GM12878 (cell line): Measurements from ENCODE around the gene PHF21B. TPM values are rescaled to one million over a fixed set of nuclear protein-coding genes. Genes with fewer than 3 reads are reported as not detected.

Experiments used
- ATAC-seq: fragments of 200-7000 bp; cut with Tn5 transposase; 3 replicates; pipeline ENCODE4 v1.9.1; 2020; ENCODE audit warnings: mild to moderate bottlenecking, moderate library complexity
- BruUV-seq: library from RNA; stranded (reverse); fragments of 400-500 nt; replicated peaks from 2 replicates; lab custom pipeline; 2021; lab: Mats Ljungman, UMichigan
- CTCF ChIA-PET: fragments of 300-600 bp; sonication (Branson Sonifier 250); formaldehyde crosslinking; extraction: SDS; loops from one replicate; lab custom pipeline; 2021; ENCODE audit warnings: inconsistent platforms; lab: Yijun Ruan, JAX
- POLR2A ChIA-PET: fragments of 350-600 bp; formaldehyde crosslinking; extraction: SDS; loops from one replicate; lab custom pipeline; 2021; ENCODE audit warnings: inconsistent platforms; lab: Charles Lee
- RAD21 ChIA-PET: fragments of 300-600 bp; sonication (Branson Sonifier 250); formaldehyde crosslinking; loops from one replicate; lab custom pipeline; 2023; ENCODE audit warnings: antibody characterized with exemption; ENCODE audit not compliant: unreplicated experiment; lab: Charles Lee
- SMC1A ChIA-PET: fragments of 300-600 bp; sonication (Branson Sonifier 250); formaldehyde crosslinking; loops from one replicate; lab custom pipeline; 2023; ENCODE audit not compliant: unreplicated experiment, uncharacterized antibody; lab: Charles Lee
- DNase-seq: peaks from one replicate; pipeline ENCODE4 v3.0.0-alpha.2; 2011; ENCODE audit warnings: low read depth, low spot score
- FAIRE-seq: peaks from 3 replicates; lab custom pipeline; 2011; peaks lifted over from hg19 to GRCh38; lab: Jason Lieb, UNC
- H2AFZ ChIP-seq: 2 replicates; pipeline ENCODE4 v1.6.0; 2011; ENCODE audit warnings: low read depth, low read length, control low read depth; ENCODE audit not compliant: control insufficient read depth
- H3K27ac ChIP-seq: 2 replicates; pipeline ENCODE4 v1.5.1; 2011; ENCODE audit warnings: control low read depth; ENCODE audit not compliant: control insufficient read depth, insufficient read depth
- H3K27me3 ChIP-seq, 2 experiments: replicated peaks in 1 of 2; 2 replicates each; pipeline versions ENCODE4 v1.6.0 to v1.6.1; 2011; ENCODE audit warnings: low read length in 1 of 2; ENCODE audit not compliant: control insufficient read depth in 2 of 2, insufficient read depth in 2 of 2
- H3K36me3 ChIP-seq, 2 experiments: 2 replicates each; pipeline ENCODE4 v1.5.1; 2011; ENCODE audit warnings: low read length in 1 of 2; ENCODE audit not compliant: control insufficient read depth in 2 of 2, insufficient read depth in 2 of 2
- H3K4me1 ChIP-seq: 2 replicates; pipeline ENCODE4 v1.6.1; 2011; ENCODE audit warnings: mild to moderate bottlenecking, low read length, moderate library complexity, mixed read lengths; ENCODE audit not compliant: control insufficient read depth, insufficient read depth
- H3K4me2 ChIP-seq: 2 replicates; pipeline ENCODE4 v1.6.0; 2011; ENCODE audit warnings: control low read depth; ENCODE audit not compliant: control insufficient read depth, insufficient read depth
- H3K4me3 ChIP-seq: fragments of 200-600 bp; sonication (generic); 2 replicates; pipeline ENCODE4 v1.5.1; 2016
- H3K79me2 ChIP-seq: 2 replicates; pipeline ENCODE4 v1.6.0; 2011; ENCODE audit warnings: low read length; ENCODE audit not compliant: control insufficient read depth, insufficient read depth
- H3K9ac ChIP-seq: 2 replicates; pipeline ENCODE4 v1.8.0; 2011; ENCODE audit warnings: low read length, control low read depth, mixed read lengths; ENCODE audit not compliant: control insufficient read depth, insufficient read depth
- H3K9me3 ChIP-seq: replicated peaks from 3 replicates; pipeline ENCODE4 v1.5.1; 2011; ENCODE audit warnings: mild to moderate bottlenecking, low read length; ENCODE audit not compliant: control insufficient read depth, insufficient read depth
- H4K20me1 ChIP-seq: 2 replicates; pipeline ENCODE4 v1.6.0; 2011; ENCODE audit not compliant: control insufficient read depth, insufficient read depth
- BRCA1 ChIP-seq: IDR thresholded peaks from 2 replicates; pipeline ENCODE4 v1.6.1; 2011; ENCODE audit warnings: low read depth, low read length, improper control_type of control experiment
- FOXM1 ChIP-seq: IDR thresholded peaks from 2 replicates; pipeline ENCODE4 v1.6.1; 2012; ENCODE audit warnings: low read depth, mild to moderate bottlenecking, inconsistent platforms, low read length, moderate library complexity
- HDAC6 ChIP-seq: fragments of 200-600 bp; sonication (generic); IDR thresholded peaks from one replicate; pipeline ENCODE4 v1.8.0; 2017; ENCODE audit warnings: antibody characterized with exemption; ENCODE audit not compliant: unreplicated experiment
- MTA3 ChIP-seq: IDR thresholded peaks from 2 replicates; pipeline ENCODE4 v1.6.1; 2012; ENCODE audit warnings: low read length, inconsistent platforms, borderline replicate concordance
- NFYA ChIP-seq: IDR thresholded peaks from 2 replicates; pipeline ENCODE4 v1.6.1; 2011; ENCODE audit warnings: low read depth, mild to moderate bottlenecking, low read length, improper control_type of control experiment, borderline replicate concordance
- NR2C1 ChIP-seq: fragments of 450-650 bp; IDR thresholded peaks from 2 replicates; pipeline ENCODE4 v1.6.1; 2017; ENCODE audit warnings: antibody characterized with exemption, mild to moderate bottlenecking, moderate library complexity
- PAX8 ChIP-seq: fragments of 450-650 bp; IDR thresholded peaks from 2 replicates; pipeline ENCODE4 v1.6.1; 2017; ENCODE audit warnings: mild to moderate bottlenecking, moderate library complexity
- SPI1 ChIP-seq: IDR thresholded peaks from 2 replicates; pipeline ENCODE4 v1.6.1; 2011; ENCODE audit warnings: low read depth, mild to moderate bottlenecking, low read length, moderate library complexity, borderline replicate concordance; ENCODE audit not compliant: insufficient read depth
- SRF ChIP-seq, 2 experiments: IDR thresholded peaks; 2 replicates each; pipeline ENCODE4 v1.6.1; 2011; ENCODE audit warnings: low read depth in 2 of 2, low read length in 2 of 2, mild to moderate bottlenecking in 1 of 2, moderate library complexity in 1 of 2
- ZNF217 ChIP-seq: fragments of 450-650 bp; IDR thresholded peaks from 2 replicates; pipeline ENCODE4 v1.6.1; 2017; ENCODE audit warnings: antibody characterized with exemption, mild to moderate bottlenecking
- ZNF274 ChIP-seq: IDR thresholded peaks from one replicate; pipeline ENCODE4 v1.8.0; 2011; ENCODE audit not compliant: insufficient read length, insufficient read depth
- WGBS: methylation state at CpG from one replicate; pipeline ENCODE4 v1.1.6; 2016; ENCODE audit warnings: low lambda C conversion rate; ENCODE audit not compliant: insufficient replicate concordance, insufficient coverage; ENCODE audit errors: missing lambda C conversion rate; 5-methylcytosine and 5-hydroxymethylcytosine counted together
- in situ Hi-C: fragments of 300-500 bp; cut with MboI; formaldehyde crosslinking; loops from 9 replicates; pipeline ENCODE4 v1.14.3; 2018; ENCODE audit warnings: mixed read lengths
- intact Hi-C: fragments of 100-400 bp; cut with micrococcal nuclease; formaldehyde crosslinking; loops from one replicate; pipeline ENCODE4 v1.14.2; 2022; ENCODE audit not compliant: unreplicated experiment
- polyA plus RNA-seq, 11 experiments: library from polyadenylated mRNA; depleted of rRNA in 4 of 11; unstranded in 6 of 11; stranded (reverse) in 5 of 11; fragments of >200 nt; fragmentation: Nextera tagmentation in 4 of 11; fragmentation: Illumina TruSeq in 1 of 11; extraction: Ambion mirVana in 4 of 11; extraction: Trizol in 1 of 11; gene quantifications; 1 replicate in 1 of 11; 2 replicates in 10 of 11; pipeline versions ENCODE4 v1.2.1 to v1.2.3, GENCODE V29; 2011 to 2016; ENCODE audit warnings: inconsistent platforms in 2 of 11, missing spikeins in 2 of 11, low read depth in 1 of 11
- total RNA-seq, 4 experiments: library from RNA; depleted of rRNA in 3 of 4; stranded (reverse); fragments of >200 nt in 3 of 4; fragmentation: Illumina TruSeq in 1 of 4; extraction: Trizol in 1 of 4; gene quantifications; 2 replicates each; pipeline versions ENCODE4 v1.2.1 to v1.2.3, GENCODE V29; 2013 to 2021
- TF ChIP-seq, protein P1 (sequence below): IDR thresholded peaks from 2 replicates; pipeline ENCODE4 v1.6.1; 2012; ENCODE audit warnings: low read depth, low read length, improper control_type of control experiment
- TF ChIP-seq, protein P2 (sequence below): fragments of 450-650 bp; IDR thresholded peaks from 2 replicates; pipeline ENCODE4 v1.6.1; 2017; ENCODE audit warnings: mild to moderate bottlenecking, moderate library complexity
- TF ChIP-seq, protein P3 (sequence below): fragments of 450-650 bp; IDR thresholded peaks from 2 replicates; pipeline ENCODE4 v1.6.1; 2017; ENCODE audit warnings: mild to moderate bottlenecking

The PHF21B gene
- total and polyA plus RNA-seq, 10 of the 15 experiments (the other 5 are each of a cell fraction or from before 2014, with no cell fraction given), result 0.03 to 0.35 TPM; not detected in 8

DNA sequence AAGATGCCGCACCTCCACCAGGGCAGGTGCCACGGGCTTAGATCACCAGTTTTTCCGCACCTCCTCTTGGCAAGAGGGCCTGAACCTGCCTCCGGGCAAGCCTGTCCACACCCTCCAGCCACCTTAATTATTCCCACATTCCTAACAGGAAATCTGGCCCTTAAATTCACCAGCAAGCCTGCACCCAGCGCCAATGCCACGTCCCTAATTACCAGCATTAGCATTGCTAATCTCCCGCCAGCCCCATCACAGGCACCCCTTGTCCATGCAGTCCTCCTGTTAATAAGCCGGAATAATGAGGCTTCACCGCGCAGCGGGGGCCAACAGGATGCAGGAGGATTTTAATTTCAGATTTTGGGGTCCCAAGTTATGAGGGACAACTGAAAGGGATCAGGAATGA is 69.7 kb downstream of the PHF21B start (continued):
- no peak for TF ChIP-seq NFYA
- TF ChIP-seq, protein P1, sequence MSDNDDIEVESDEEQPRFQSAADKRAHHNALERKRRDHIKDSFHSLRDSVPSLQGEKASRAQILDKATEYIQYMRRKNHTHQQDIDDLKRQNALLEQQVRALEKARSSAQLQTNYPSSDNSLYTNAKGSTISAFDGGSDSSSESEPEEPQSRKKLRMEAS, result no peak
- TF ChIP-seq ZNF217, result no peak
- no peak for TF ChIP-seq FOXM1
- no peak for TF ChIP-seq SRF (IDR thresholded peaks at IDR 0.05; ENCODE audit: low read depth in 2 of 2, low read length in 2 of 2)
- no peak for TF ChIP-seq ZNF274
- TF ChIP-seq PAX8, result no peak
- no peak for TF ChIP-seq BRCA1

DNA sequence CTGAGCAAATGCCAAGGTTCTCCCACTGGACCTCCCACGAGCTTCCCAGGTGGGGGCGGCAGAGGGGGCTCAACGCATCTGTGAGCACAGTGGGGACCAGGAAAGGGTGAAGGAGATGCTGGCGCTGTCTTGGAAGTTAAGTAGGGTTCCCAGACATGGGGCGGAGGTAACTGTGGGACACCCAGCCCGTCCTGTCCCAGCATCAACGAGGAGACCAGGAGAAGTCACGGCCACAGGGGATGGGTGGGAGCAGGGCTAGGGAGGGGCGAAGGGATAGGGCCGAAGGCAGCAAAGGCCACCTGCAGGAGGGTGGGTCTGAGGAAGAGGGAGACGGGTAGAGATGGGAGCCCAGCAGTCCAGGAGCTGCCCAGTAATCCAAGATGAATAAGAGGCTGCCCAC is 70.4 kb downstream of the PHF21B start:
- no TSS peak for BruUV-seq
- RAD21 ChIA-PET, result no interaction called here
- H2AFZ ChIP-seq, result no peak overlapping the region
- SMC1A ChIA-PET, result no interaction called here
- no peaks in the 10 kb centered on the region; a peak in 1 of 4 replicates for H3K36me3 ChIP-seq
- no peaks in the 10 kb centered on the region for H4K20me1 ChIP-seq
- DNase-seq (no peak), FAIRE-seq (no peak), ATAC-seq (no peak)
- H3K4me1 ChIP-seq, result no peaks in the 10 kb centered on the region; the same call in 1 of the 2 replicates
- POLR2A ChIA-PET, result no interaction called here
- H3K27ac ChIP-seq, result no peak overlapping the region
- in situ Hi-C loops, result no loop called here
- CTCF ChIA-PET, result interaction anchor here (0.6 kb wide), 1 partner anchor 1380 kb away, joined by 3 read pairs; no protein-coding TSS in a partner anchor
- intact Hi-C loops, result no loop called here
- H3K27me3 ChIP-seq, result peaks cover 2 to 7% of the 10 kb centered on the region in 2 experiments; a peak in 3 of 4 replicates
- no peak overlapping the region for H3K4me2 ChIP-seq
- H3K9me3 ChIP-seq, result no peaks in the 10 kb centered on the region
- 11% methylated on average over 10 of the region's 11 CpGs for WGBS
- no peaks in the 10 kb centered on the region for H3K79me2 ChIP-seq
- H3K4me3 ChIP-seq, result no peak overlapping the region
- no peak overlapping the region for H3K9ac ChIP-seq
- TF ChIP-seq, protein P2, sequence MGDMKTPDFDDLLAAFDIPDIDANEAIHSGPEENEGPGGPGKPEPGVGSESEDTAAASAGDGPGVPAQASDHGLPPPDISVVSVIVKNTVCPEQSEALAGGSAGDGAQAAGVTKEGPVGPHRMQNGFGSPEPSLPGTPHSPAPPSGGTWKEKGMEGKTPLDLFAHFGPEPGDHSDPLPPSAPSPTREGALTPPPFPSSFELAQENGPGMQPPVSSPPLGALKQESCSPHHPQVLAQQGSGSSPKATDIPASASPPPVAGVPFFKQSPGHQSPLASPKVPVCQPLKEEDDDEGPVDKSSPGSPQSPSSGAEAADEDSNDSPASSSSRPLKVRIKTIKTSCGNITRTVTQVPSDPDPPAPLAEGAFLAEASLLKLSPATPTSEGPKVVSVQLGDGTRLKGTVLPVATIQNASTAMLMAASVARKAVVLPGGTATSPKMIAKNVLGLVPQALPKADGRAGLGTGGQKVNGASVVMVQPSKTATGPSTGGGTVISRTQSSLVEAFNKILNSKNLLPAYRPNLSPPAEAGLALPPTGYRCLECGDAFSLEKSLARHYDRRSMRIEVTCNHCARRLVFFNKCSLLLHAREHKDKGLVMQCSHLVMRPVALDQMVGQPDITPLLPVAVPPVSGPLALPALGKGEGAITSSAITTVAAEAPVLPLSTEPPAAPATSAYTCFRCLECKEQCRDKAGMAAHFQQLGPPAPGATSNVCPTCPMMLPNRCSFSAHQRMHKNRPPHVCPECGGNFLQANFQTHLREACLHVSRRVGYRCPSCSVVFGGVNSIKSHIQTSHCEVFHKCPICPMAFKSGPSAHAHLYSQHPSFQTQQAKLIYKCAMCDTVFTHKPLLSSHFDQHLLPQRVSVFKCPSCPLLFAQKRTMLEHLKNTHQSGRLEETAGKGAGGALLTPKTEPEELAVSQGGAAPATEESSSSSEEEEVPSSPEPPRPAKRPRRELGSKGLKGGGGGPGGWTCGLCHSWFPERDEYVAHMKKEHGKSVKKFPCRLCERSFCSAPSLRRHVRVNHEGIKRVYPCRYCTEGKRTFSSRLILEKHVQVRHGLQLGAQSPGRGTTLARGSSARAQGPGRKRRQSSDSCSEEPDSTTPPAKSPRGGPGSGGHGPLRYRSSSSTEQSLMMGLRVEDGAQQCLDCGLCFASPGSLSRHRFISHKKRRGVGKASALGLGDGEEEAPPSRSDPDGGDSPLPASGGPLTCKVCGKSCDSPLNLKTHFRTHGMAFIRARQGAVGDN, result no peak
- TF ChIP-seq SPI1, result no peak
- TF ChIP-seq NR2C1, result no peak
- TF ChIP-seq, protein P3, sequence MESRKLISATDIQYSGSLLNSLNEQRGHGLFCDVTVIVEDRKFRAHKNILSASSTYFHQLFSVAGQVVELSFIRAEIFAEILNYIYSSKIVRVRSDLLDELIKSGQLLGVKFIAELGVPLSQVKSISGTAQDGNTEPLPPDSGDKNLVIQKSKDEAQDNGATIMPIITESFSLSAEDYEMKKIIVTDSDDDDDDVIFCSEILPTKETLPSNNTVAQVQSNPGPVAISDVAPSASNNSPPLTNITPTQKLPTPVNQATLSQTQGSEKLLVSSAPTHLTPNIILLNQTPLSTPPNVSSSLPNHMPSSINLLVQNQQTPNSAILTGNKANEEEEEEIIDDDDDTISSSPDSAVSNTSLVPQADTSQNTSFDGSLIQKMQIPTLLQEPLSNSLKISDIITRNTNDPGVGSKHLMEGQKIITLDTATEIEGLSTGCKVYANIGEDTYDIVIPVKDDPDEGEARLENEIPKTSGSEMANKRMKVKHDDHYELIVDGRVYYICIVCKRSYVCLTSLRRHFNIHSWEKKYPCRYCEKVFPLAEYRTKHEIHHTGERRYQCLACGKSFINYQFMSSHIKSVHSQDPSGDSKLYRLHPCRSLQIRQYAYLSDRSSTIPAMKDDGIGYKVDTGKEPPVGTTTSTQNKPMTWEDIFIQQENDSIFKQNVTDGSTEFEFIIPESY, result no peak
- no peak for TF ChIP-seq MTA3
- TF ChIP-seq HDAC6, result no peak
